CD4-positive, alpha-beta T cell treated with Interleukin-4 for 4 hours (primary cell): ENCODE measurements around the gene CFAP97.
"Not testable (repeated sequence)": the region's sequence is repeated elsewhere in the genome, so short reads cannot be mapped to it uniquely, and the experiment has no call there.

Experiments
- DNase-seq: peaks from one replicate; pipeline ENCODE4 v3.0.0-alpha.2; 2020

The CFAP97 gene

DNA sequence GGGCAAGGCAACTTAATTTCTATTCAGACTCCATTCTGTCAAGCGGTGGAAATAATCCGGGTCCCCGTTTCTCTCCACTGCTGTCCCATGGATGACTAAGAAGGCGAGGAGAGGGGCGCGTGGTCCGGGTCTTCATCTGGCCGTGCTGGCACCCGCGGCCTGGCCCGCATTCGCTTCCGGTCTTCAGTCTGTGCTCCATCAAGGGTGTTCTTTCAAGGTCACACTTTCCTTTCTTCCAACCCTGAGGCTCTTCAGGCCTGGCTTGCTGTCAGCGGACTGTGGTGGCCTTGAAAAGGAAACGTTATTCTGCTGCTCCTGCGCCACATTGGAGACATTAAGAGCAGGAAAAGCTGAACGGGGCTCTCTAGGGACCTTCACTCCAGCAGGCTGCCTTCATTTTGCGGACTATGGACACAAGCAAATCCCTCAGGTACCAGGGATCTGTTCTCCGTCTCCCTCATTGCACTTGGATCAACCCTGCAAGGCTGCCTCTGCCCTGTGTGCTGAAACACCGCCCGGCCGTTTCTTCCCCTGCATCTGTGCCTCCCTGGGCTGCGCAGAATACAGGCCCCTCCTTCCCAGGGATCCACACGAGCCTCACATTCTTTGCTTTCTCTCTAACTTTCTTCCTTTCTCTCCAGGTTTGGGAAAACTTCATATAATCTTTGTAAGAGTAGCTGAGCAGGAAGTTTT lies 66.4 kb downstream of the CFAP97 start:
- no peak for DNase-seq

DNA sequence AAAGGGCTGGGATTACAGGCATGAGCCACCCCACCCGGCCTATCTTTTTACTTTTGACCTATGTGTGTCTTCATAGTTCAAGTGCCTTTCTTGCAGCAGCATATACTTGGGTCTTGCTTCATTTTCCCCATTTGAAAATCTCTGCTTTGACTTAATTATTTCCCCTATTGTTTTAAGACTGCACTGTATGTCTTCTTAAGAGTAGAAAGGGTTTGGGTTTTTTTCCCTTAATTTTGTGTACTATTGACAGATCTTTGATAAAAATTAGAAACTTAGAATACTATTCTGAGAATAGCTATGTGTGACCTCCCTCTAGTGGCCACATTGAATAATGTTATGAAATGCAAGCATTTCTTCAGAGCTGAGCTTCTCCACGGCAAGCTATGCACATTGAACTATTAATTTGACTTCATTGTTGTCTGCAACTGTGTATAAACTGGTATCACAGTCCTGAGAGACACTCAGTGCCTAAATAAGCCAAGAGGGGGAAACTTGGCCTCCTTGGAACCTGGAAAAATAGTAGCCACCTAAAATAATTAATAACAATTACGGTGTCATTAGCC lies 69.4 kb downstream of the CFAP97 start:
- peak; percentile 57 for DNase-seq

DNA sequence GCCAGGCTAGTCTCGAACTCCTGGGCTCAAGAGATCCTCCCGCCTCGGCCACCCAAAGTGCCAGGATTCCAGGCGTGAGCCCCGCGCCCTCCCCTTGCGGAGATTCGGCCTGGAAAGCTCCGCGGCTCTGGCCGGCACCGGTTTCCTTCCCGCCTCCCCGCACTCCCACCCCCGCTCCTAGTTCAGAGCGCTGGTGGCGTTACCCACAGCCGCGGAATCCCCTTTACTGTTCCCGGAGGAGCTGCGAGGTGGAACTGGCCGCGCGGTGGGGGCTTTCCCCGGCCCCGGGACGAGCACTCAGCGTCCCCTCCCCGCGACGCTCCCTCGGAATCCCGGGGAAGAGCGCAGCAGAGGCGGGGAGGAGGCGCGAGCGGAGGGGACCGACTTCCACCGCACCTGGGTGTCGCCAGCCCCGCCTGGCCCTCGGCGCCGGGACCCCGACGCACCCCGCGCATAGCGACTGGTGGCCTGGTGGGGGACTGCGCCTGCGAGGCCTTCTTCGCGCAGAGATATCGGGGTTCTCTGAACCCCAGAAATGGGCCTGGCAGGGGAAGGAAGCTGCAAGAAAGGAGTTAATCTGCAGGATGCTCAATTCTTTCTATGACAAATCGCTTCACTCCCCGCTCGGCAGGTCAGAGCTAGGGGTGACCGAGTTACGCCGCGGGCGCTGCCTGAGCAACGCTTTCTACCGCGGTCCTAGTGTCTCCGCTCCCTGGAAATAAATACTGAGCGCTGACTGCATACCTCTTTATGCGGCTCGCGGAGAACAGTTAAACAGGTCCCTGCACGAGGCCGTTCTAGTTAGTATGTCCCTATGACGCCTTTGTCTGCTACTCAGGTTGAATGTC lies 75.3 kb downstream of the CFAP97 start:
- peak; percentile 13 for DNase-seq

DNA sequence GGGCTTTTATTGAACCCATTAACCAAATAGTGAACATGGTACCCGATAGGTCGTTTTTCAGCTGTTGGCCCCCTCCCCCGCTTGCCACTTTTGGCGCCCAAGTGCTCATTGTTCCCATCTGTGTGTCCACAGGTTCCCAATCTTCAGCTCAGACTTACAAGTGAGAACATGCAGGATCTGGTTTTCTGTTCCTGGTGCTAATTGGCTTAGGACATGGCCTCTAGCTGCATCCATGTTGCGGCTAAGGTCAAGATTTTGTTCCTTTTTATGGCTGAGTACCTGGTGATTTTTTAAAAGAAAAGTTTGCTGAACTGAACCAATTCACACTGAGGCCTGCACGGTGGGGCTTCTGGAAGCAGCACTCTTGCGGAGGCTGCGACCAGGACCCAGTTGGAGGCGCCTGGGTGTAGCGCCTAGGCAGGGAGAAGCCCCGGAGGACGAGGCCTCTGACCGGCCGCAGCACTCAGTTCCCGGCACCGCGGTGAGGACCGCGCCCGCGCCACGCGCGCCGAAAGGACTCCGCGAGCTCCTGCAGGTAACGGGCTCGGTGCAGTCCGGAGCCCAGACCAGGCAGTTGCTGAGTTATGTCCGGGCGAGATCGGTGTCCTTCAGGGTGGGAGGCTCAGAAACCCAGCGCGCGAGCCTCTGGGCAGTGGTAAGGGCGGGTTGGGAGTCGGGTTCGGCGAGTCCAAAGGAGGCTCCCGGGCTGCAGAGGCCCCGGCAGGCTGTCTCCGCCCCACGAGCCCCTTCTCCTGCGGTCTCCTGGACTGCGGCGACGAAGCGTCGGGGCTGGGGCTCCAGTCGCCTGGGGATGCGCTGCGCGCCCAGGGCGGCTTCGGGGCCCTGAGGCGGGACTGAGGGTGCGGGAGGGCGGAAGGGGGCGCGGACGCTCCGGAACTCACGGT lies 76.5 kb downstream of the CFAP97 start:
- DNase-seq = no peak

DNA sequence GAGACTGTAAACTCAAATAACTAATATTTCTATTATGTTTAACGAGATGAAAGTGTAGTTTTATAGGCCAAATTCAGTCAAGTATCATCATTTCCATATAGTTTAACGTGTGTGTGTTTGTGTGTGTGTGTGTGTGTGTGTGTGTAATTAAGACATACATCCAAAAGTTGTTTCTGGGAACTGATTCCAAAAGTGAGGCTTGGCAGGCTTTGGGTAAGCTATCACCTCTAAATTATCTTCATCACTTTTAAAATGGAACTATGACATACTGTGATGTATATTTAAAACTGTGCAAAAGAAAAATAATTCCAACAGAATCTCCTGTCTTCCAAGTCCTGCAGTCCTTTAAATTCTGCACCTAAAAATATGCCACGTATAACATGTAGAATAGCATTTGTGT lies 79.8 kb downstream of the CFAP97 start:
- DNase-seq = no peak

DNA sequence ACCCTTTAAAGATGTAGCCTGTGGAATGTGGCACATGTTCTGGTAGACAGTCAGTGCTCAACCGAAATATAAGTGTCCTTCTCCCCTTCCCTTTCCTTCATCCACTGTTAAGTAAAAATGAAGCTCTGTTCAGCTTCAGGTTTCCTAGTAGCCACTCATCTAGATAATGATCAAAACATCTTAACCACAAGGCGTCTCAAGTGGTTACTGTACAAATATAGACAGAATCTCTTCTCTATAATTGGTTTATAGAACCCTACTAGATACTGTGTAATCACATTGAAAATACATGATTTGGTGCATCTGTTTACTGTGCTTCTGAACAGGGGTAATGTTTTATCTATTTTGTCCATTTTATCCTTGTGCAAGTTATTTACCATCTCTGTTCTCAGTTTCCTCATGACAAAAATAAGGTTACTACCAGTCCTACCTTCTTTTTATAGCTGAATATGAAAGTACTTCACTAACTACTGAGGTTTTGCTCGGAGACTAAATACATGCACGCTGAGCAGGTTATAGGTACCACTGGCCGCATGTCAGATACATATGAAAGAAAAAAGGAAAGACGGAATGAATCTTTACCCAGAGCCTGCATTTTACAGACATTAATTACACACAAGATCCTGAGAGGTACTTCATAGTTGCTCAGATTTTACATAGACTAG lies 81.0 kb downstream of the CFAP97 start:
- DNase-seq = no peak

DNA sequence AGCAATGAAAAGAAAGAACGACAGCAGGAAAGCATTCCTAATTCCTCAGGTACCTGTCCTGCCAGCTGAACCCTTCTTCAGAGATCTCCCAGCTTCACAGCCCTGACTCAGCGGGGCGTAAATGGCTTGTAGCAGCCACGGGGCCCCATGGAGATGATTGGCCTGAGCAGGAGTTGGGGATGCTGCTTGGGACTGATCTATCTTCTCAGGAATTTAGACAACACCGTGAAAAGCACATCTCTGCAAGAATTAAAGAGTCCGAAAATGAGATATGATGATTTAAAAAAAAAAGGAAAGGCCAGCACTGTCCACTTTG lies 83.2 kb downstream of the CFAP97 start:
- DNase-seq = no peak

DNA sequence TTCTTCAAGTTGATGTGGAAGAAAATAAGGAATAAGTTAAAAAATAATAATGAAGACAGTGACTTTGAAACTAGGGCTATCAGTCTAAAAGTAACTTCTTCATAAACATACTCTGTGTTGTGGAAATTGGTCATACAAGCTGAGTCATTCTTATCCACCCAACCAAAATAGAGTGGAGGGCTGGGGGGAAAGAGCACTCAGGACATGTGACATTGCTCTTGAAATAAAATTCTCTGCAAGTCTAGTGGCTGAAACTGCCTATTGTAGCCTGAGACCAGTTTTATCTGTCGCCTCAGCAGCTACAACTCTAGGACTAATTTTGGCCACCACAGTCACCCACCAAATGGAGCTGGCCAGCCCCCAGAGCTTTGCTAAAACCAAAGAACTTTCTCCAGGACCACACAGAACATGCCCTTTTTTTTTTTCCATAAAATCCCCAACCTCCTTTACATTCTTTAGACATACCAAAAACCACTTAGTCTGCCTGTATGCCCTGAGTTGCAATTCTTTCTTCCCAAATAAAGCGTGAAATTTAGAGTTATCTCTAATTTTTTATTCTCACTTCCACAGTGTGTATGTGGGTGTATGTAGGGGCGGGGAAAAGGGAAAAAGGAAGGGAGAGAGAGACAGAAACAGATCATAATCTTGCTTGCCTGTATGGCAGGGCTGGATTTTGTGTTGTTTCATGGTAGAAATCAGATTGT lies 83.7 kb downstream of the CFAP97 start:
- DNase-seq = no peak

DNA sequence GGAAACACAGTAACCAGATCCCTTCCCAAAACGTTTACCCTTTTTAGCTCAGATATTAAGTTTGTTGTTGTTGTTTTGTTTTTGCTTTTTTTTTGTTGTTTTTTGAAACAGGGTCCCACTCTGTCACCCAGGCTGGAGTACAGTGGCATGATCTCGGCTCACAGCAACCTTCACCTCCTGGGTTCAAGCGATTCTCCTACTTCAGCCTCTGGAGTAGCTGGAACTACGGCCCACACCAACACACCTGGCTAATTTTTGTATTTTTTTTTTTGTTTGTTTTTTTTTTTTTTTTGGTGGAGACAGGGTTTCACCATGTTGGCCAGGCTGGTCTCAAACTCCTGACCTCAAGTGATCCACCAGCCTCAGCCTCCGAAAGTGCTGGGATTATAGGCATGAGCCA lies 84.3 kb downstream of the CFAP97 start:
- not testable (repeated sequence) for DNase-seq

DNA sequence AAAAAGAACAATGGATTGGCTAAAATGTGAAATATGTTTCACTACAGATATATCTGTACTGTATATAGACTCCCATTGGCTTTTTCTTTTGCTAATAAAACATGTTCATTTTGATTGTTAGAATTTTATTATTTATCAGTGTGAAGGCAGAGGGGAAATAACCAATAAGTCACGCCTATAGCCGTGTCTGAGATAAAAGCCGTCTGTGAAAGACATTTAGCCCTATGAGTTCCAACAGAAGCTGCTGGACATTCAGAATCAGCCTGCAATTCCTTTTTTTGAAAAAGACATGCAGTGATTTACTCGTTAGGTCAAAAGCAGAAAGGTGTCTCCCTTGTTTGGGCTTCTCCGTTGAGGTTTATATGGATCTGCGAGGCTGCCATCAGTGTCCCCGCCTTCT lies 84.9 kb downstream of the CFAP97 start:
- DNase-seq = no peak

DNA sequence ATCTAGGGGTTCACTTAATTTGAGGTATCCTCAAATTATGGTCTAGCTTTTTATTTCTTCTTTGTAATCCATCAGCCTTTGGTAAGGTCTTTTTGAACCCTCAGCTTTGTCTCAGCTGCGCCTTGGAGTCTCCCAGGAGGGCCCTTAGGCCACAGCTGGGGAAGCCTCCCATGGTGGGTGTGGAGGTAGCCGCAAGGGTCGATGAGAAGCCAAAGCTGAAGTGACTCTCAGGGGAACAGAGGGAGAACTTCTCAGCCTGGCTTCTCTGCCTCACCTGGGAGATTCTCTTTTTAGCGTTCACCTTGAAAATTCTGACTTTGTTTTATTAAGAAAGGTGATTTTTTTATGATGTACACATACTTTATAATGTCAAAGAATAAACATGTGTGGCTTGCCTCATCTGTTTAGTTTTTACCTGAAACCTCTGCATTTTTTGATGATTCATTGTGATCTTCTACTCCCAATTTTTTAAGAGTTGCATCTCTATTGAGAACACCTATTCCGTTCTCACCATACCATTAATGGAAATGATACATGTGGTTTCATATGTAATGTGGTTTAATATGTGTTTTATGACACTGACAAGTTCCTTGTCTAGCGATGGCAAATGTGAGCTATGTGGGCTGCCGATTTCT lies 86.4 kb downstream of the CFAP97 start:
- no peak for DNase-seq

DNA sequence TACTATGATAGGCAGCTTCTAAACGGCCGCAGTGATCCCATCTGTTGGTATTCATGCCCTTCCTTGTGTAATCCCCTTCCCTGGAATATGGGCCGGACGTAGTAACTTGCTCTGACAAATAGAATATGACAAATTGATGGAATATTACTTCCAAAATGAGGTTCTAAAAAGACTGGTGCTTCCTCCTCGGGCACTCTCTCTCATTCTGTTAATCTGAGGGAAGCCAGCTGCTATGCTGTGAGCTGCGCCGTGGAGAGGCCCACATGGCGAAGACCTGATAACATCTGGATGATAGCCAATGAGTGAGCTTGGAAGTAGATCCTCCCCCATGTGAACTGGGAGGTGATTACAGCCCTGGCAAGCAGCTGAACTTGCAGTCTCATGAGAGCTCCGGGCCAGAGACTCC lies 88.0 kb downstream of the CFAP97 start:
- DNase-seq = no peak

DNA sequence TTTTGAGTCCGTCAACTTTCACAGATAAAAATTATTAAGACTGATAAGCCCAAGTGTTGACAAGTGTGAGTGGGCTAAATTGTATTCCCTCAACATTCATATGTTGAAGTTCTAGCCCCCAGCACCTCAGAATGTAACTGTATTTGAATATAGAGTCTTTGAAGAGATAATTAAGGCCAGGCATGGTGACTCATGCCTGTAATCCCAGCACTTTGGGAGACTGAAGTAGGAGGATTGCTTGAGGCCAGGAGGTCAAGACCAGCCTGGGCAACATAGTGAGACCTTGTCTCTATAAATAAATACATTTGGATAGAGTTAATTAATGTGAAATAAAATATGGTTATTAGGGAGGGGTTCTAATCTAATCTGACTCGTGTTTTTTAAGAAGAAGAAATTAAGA lies 90.5 kb downstream of the CFAP97 start:
- no peak for DNase-seq

DNA sequence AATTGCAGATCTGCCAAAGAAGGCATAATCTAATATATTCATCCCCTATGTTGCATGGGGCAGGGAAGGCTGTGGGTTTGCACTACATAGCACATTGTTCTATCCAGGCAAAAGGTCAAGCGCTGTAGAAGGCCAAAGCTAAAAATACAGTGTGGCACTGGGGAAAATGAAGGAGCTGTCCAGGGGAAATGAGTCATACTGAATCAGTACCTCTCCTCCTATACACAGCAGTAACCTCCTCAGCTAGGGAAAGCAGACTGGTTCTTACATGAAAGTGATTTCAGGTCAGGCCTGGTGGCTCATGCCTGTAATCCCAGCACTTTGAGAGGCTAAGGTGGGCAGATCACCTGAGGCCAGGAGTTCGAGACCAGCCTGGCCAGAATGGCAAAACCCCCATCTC lies 91.7 kb downstream of the CFAP97 start:
- no peak for DNase-seq

DNA sequence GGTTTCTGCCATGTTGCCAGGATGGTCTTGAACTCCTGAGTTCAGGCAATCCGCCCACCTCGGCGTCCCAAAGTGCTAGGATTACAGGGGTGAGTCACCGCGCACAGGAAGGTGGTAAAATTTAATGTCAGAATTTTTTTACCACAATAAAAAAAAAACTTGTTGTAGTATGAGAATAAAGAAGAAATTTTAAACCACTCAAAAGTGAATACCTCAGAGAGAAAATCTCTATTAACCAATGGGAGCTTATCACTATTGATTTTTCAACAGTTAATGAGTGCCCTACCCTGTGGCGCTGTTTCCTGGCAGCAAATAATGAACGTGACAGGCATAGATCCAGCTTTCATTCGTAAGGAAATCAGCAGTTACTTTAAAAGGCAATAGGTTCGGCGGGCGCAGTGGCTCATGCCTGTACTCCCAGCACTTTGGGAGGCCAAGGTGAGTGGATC lies 93.4 kb downstream of the CFAP97 start:
- DNase-seq = no peak

DNA sequence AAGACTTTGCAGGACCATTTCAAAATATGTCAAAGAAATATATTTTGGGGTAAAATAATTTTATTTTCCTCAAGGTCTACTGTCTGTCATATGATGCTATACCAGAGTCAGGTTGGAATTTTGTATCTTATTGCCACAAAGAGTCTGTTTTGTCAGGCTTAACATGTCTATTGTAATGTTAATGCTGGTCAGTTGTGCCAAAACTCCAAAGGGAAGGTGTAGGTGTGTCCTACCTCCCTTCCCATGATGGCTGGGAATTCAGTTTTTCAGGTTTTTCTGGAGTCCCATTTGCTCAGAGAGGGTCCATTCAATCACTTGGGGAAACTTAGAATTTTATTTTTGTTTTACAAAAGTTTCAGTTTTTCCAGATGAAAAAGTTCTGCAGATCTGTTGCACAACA lies 94.1 kb downstream of the CFAP97 start:
- DNase-seq = no peak
